HEK293T (cell line): ENCODE data around the gene PRICKLE2.

Experiments used
- CTCF ChIA-PET: fragments of 350-600 bp; formaldehyde crosslinking; extraction: SDS; loops from one replicate; lab custom pipeline; 2021; ENCODE audit warnings: antibody characterized with exemption, inconsistent platforms; lab: Yijun Ruan, JAX
- POLR2A ChIA-PET: fragments of 350-600 bp; formaldehyde crosslinking; extraction: SDS; loops from one replicate; lab custom pipeline; 2020; ENCODE audit warnings: antibody characterized with exemption, inconsistent platforms; lab: Yijun Ruan, JAX
- DNase-seq: peaks from one replicate; pipeline ENCODE4 v3.0.0; 2012; ENCODE audit warnings: mixed read lengths; ENCODE audit errors: extremely low spot score
- ARNT ChIP-seq: fragments of 450-650 bp; IDR thresholded peaks from 2 replicates; pipeline ENCODE4 v1.6.1; 2017; ENCODE audit warnings: mild to moderate bottlenecking
- BHLHE40 ChIP-seq: fragments of 450-650 bp; IDR thresholded peaks from 2 replicates; pipeline ENCODE4 v1.6.1; 2016; ENCODE audit warnings: mild to moderate bottlenecking, moderate library complexity, borderline replicate concordance
- CTBP1 ChIP-seq: fragments of 450-650 bp; IDR thresholded peaks from 2 replicates; pipeline ENCODE4 v1.6.1; 2016; ENCODE audit warnings: borderline replicate concordance
- ELF4 ChIP-seq: fragments of 450-650 bp; IDR thresholded peaks from 2 replicates; pipeline ENCODE4 v1.6.1; 2017; ENCODE audit warnings: antibody characterized with exemption
- FOXA1 ChIP-seq: fragments of 450-650 bp; IDR thresholded peaks from 2 replicates; pipeline ENCODE4 v1.6.1; 2016; ENCODE audit warnings: mild to moderate bottlenecking
- FOXK2 ChIP-seq: fragments of 450-650 bp; IDR thresholded peaks from 2 replicates; pipeline ENCODE4 v1.6.1; 2016; ENCODE audit warnings: mild to moderate bottlenecking
- FOXM1 ChIP-seq: fragments of 450-650 bp; IDR thresholded peaks from 2 replicates; pipeline ENCODE4 v1.6.1; 2017; ENCODE audit warnings: mild to moderate bottlenecking, borderline replicate concordance
- HDGF ChIP-seq: fragments of 450-650 bp; IDR thresholded peaks from 2 replicates; pipeline ENCODE4 v1.6.1; 2017; ENCODE audit warnings: antibody characterized with exemption, borderline replicate concordance
- L3MBTL2 ChIP-seq: fragments of 450-650 bp; conservative IDR thresholded peaks from 2 replicates; pipeline ENCODE4 v1.6.1; 2016; ENCODE audit warnings: mild to moderate bottlenecking
- LEF1 ChIP-seq: fragments of 450-650 bp; IDR thresholded peaks from 2 replicates; pipeline ENCODE4 v1.6.1; 2017; ENCODE audit warnings: mild to moderate bottlenecking, borderline replicate concordance
- NFRKB ChIP-seq: fragments of 450-650 bp; IDR thresholded peaks from 2 replicates; pipeline ENCODE4 v1.6.1; 2016; ENCODE audit warnings: mild to moderate bottlenecking, moderate library complexity
- SP1 ChIP-seq: fragments of 450-650 bp; IDR thresholded peaks from 2 replicates; pipeline ENCODE4 v1.6.1; 2017
- SUZ12 ChIP-seq: fragments of 450-650 bp; IDR thresholded peaks from 2 replicates; pipeline ENCODE4 v1.6.1; 2016; ENCODE audit warnings: mild to moderate bottlenecking
- TARDBP ChIP-seq: fragments of 450-650 bp; IDR thresholded peaks from 2 replicates; pipeline ENCODE4 v1.6.1; 2016
- ZNF384 ChIP-seq: fragments of 450-650 bp; IDR thresholded peaks from 2 replicates; pipeline ENCODE4 v1.6.1; 2016
- TF ChIP-seq, protein P1 (sequence below): fragments of 450-650 bp; IDR thresholded peaks from 2 replicates; pipeline ENCODE4 v1.6.1; 2016

The PRICKLE2 gene

GRCh38 chr3:64214381-64215018, 10.8 kb downstream of the PRICKLE2 start:
- no peak for DNase-seq
- TF ChIP-seq SUZ12, result no peak
- TF ChIP-seq LEF1, result no peak
- no peak for TF ChIP-seq NFRKB
- TF ChIP-seq TARDBP, result no peak
- TF ChIP-seq ARNT, result no peak
- POLR2A ChIA-PET, result no interaction called here
- CTCF ChIA-PET, result interaction anchor here (1.2 kb wide), 1 partner anchor 27 kb away, joined by 3 read pairs; no protein-coding TSS in a partner anchor

- no peak for TF ChIP-seq FOXA1
- TF ChIP-seq SP1, result no peak
- TF ChIP-seq ELF4, result no peak
- TF ChIP-seq L3MBTL2, result no peak
- no peak for TF ChIP-seq ARNT
- TF ChIP-seq FOXK2, result no peak
- no peak for TF ChIP-seq SUZ12
- no peak for TF ChIP-seq ZNF384
- TF ChIP-seq HDGF, result no peak
- TF ChIP-seq FOXM1, result no peak
- no peak for TF ChIP-seq CTBP1
- TF ChIP-seq, protein P1, sequence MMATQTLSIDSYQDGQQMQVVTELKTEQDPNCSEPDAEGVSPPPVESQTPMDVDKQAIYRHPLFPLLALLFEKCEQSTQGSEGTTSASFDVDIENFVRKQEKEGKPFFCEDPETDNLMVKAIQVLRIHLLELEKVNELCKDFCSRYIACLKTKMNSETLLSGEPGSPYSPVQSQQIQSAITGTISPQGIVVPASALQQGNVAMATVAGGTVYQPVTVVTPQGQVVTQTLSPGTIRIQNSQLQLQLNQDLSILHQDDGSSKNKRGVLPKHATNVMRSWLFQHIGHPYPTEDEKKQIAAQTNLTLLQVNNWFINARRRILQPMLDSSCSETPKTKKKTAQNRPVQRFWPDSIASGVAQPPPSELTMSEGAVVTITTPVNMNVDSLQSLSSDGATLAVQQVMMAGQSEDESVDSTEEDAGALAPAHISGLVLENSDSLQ, result no peak
- TF ChIP-seq NFRKB, result no peak
- TF ChIP-seq TARDBP, result no peak
- TF ChIP-seq BHLHE40, result no peak
- TF ChIP-seq LEF1, result no peak
- ChIA-PET CTCF (no interaction called here), POLR2A (no interaction called here)
- no peak for DNase-seq
These were observed 11.3 kb downstream of the PRICKLE2 start for GRCh38 chr3:64213962-64214379.

DNA sequence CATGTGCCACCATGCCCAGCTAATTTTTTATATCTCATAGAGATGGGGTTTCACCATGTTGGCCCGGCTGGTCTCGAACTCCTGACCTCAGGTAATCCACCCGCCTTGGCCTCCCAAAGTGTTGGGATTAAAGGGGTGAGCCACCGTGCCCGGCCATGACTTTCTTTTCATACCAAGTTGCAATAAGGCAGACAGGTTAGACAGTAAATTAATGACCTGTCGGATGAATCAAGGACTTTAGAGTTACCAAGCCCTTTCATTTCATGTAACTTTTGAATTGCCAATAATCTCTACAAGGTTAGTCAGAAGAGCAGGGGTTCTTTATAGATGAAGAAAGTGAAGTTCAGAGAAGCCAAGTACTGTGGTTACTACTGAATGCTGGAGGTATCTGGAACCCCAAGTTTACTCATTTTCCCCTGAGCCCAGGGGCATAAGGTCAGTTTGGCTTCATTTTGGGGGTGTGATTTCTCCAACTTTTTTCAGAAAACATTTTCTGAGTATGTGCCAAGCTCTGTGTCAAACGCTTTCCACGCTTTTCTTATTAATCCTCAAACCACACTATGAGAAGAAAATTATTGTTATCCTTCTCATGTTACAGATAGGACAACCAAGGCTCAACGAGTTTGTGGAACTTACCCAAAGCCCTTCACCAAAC, 11.9 kb downstream of the PRICKLE2 start:
- no peak for TF ChIP-seq TARDBP
- TF ChIP-seq FOXM1, result no peak
- no peak for TF ChIP-seq ELF4
- no peak for TF ChIP-seq FOXK2
- TF ChIP-seq, protein P1, result no peak
- no peak for TF ChIP-seq BHLHE40
- TF ChIP-seq SP1, result no peak
- no peak for TF ChIP-seq SUZ12
- TF ChIP-seq LEF1, result no peak
- no peak for TF ChIP-seq NFRKB
- TF ChIP-seq L3MBTL2, result no peak
- ChIA-PET CTCF (no interaction called here), POLR2A (no interaction called here)
- DNase-seq, result no peak

DNA sequence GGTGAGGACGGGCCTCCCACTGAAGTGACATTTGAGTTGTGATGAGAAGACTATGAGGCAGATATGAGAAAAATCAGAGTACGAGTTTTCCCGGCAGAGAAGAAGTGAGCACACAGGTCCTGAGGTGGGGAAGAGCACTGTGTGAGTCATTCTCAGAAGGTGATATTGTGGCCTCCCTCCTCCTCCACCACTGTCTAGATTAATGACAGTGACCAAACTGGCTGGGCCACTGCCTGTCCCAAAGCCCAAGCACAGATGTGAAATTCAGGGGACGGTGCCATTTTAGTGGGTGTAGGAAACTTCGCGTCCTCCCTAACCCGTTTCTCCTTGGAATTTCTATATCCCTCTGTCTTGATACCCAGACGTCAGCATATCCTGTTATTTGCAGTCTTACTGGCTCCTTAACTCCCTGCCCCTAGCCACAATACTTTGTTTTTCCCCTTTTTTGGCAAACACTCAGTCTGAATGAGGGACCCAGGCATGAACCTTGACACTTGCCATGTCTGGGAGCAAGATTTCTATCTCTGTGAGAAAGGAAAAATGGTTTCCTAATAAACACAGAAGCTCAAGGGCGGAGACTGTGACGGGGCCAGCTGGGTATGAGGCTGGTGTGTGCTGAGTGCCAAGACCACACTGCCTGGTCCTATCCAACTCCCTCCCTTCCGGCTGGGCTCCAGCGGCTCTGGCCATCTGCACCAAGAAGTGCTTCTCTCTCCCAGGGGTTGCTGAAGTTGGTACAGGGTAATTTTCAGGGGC, 15.2 kb downstream of the PRICKLE2 start:
- TF ChIP-seq FOXM1 (no peak), CTBP1 (no peak), ELF4 (no peak), L3MBTL2 (no peak), SUZ12 (no peak), BHLHE40 (no peak), ZNF384 (no peak), FOXK2 (no peak), NFRKB (no peak), LEF1 (no peak), ARNT (no peak)
- CTCF ChIA-PET, result interaction anchor here (0.7 kb wide), 1 partner anchor 16 kb away, joined by 5 read pairs; no protein-coding TSS in a partner anchor
- DNase-seq, result no peak
- POLR2A ChIA-PET, result interaction anchor here (0.9 kb wide), 1 partner anchor 23 kb away, joined by 3 read pairs; no protein-coding TSS in a partner anchor

- DNase-seq, result no peak
- CTCF ChIA-PET, result interaction anchor here (0.6 kb wide), 1 partner anchor 267 kb away, joined by 4 read pairs; no protein-coding TSS in a partner anchor
- no peak for TF ChIP-seq ARNT
- POLR2A ChIA-PET, result interaction anchor here (1.2 kb wide), 1 partner anchor 17 kb away, joined by 3 read pairs; no protein-coding TSS in a partner anchor
These were observed 17.8 kb downstream of the PRICKLE2 start for GRCh38 chr3:64207289-64208080.
